Liver (tissue), 9 donors: Measurements from ENCODE around the gene ITCH. TPM values are rescaled to one million over a fixed set of nuclear protein-coding genes. Genes with fewer than 3 reads are reported as not detected.
"Not testable (repeated sequence)": the region's sequence is repeated elsewhere in the genome, so short reads cannot be mapped to it uniquely, and the experiment has no call there.

ENCODE experiments used
- DNase-seq: peaks from one replicate; pipeline ENCODE4 v3.0.0-alpha.2; 2017; ENCODE audit warnings: low spot score
- H3K27ac ChIP-seq, 2 donors: one replicate each; pipeline ENCODE4 v1.7.0; 2013; ENCODE audit warnings: inconsistent platforms in 2 of 2, low read length in 2 of 2, control low read depth in 1 of 2, low read depth in 1 of 2, mild to moderate bottlenecking in 1 of 2
- H3K27me3 ChIP-seq, 4 donors: one replicate each; pipeline versions ENCODE4 v1.6.1 to v1.7.0; 2013; ENCODE audit warnings: low read length in 3 of 4, inconsistent platforms in 1 of 4, mild to moderate bottlenecking in 1 of 4, moderate library complexity in 1 of 4; ENCODE audit not compliant: control insufficient read depth in 4 of 4, insufficient read depth in 4 of 4
- H3K36me3 ChIP-seq, 4 donors: one replicate each; pipeline versions ENCODE4 v1.6.1 to v1.7.0; 2013; ENCODE audit warnings: low read length in 3 of 4, mild to moderate bottlenecking in 3 of 4, low read depth in 1 of 4, moderate library complexity in 1 of 4; ENCODE audit not compliant: control insufficient read depth in 4 of 4, insufficient read depth in 3 of 4
- H3K4me1 ChIP-seq, 4 donors: one replicate each; pipeline versions ENCODE4 v1.6.1 to v1.7.0; 2013; ENCODE audit warnings: low read length in 3 of 4, mild to moderate bottlenecking in 3 of 4, moderate library complexity in 1 of 4; ENCODE audit not compliant: control insufficient read depth in 4 of 4, insufficient read depth in 4 of 4
- H3K4me3 ChIP-seq, 3 donors: one replicate each; pipeline versions ENCODE4 v1.6.1 to v1.7.0; 2013; ENCODE audit warnings: low read length in 3 of 3, control low read depth in 1 of 3, low read depth in 1 of 3, mild to moderate bottlenecking in 1 of 3
- H3K9ac ChIP-seq, 2 donors: one replicate each; pipeline ENCODE4 v1.7.0; 2013; ENCODE audit warnings: low read length in 2 of 2, mild to moderate bottlenecking in 2 of 2, moderate library complexity in 2 of 2, control low read depth in 1 of 2, low read depth in 1 of 2
- H3K9me3 ChIP-seq, 4 donors: one replicate each; pipeline versions ENCODE4 v1.6.1 to v1.7.0; 2013; ENCODE audit warnings: low read length in 3 of 4; ENCODE audit not compliant: control insufficient read depth in 4 of 4
- FOXA1 ChIP-seq: IDR thresholded peaks from 2 replicates; pipeline ENCODE4 v1.6.1; 2016; ENCODE audit warnings: antibody characterized with exemption
- FOXA2 ChIP-seq: IDR thresholded peaks from 2 replicates; pipeline ENCODE4 v1.6.1; 2016; ENCODE audit warnings: antibody characterized with exemption
- GABPA ChIP-seq, 2 donors: IDR thresholded peaks in 1 of 2; conservative IDR thresholded peaks in 1 of 2; 2 replicates each; pipeline ENCODE4 v1.6.1; 2016; ENCODE audit warnings: antibody characterized with exemption in 2 of 2, mild to moderate bottlenecking in 1 of 2, moderate library complexity in 1 of 2
- HNF4A ChIP-seq, 2 donors: conservative IDR thresholded peaks; 2 replicates each; pipeline ENCODE4 v1.6.1; 2016; ENCODE audit warnings: antibody characterized with exemption in 2 of 2, mild to moderate bottlenecking in 2 of 2
- HNF4G ChIP-seq: IDR thresholded peaks from 2 replicates; pipeline ENCODE4 v1.6.1; 2016; ENCODE audit warnings: antibody characterized with exemption
- JUND ChIP-seq, 2 donors: IDR thresholded peaks; 2 replicates each; pipeline ENCODE4 v1.6.1; 2016; ENCODE audit warnings: antibody characterized with exemption in 2 of 2
- RXRA ChIP-seq, 2 donors: IDR thresholded peaks; 2 replicates each; pipeline ENCODE4 v1.6.1; 2017 to 2018; ENCODE audit warnings: antibody characterized with exemption in 2 of 2, mild to moderate bottlenecking in 1 of 2
- SP1 ChIP-seq: IDR thresholded peaks from 2 replicates; pipeline ENCODE4 v1.6.1; 2018; ENCODE audit warnings: antibody characterized with exemption, mild to moderate bottlenecking
- TAF1 ChIP-seq: conservative IDR thresholded peaks from 2 replicates; pipeline ENCODE4 v1.6.1; 2016; ENCODE audit warnings: antibody characterized with exemption, mild to moderate bottlenecking
- YY1 ChIP-seq: IDR thresholded peaks from 2 replicates; pipeline ENCODE4 v1.6.1; 2016; ENCODE audit warnings: antibody characterized with exemption, mild to moderate bottlenecking
- WGBS: extraction: QIAGEN DNeasy Blood & Tissue Kit; methylation state at CpG from one replicate; pipeline ENCODE4 v1.1.7; 2013; 5-methylcytosine and 5-hydroxymethylcytosine counted together
- polyA plus RNA-seq, 2 donors: library from polyadenylated mRNA; stranded (reverse) in 1 of 2; unstranded in 1 of 2; fragments of 200-250 nt in 1 of 2; fragments of >200 nt in 1 of 2; fragmentation: Nextera tagmentation in 1 of 2; extraction: Ambion mirVana in 1 of 2; gene quantifications; one replicate each; pipeline versions ENCODE4 v1.2.1 to v1.2.3, GENCODE V29; 2013 to 2015
- total RNA-seq, 2 donors: library from RNA; depleted of rRNA; stranded (reverse); fragments of >200 nt; gene quantifications; one replicate each; pipeline ENCODE4 v1.2.3, GENCODE V29; 2014
- TF ChIP-seq, protein P1 (sequence below): IDR thresholded peaks from 2 replicates; pipeline ENCODE4 v1.6.1; 2016; ENCODE audit warnings: antibody characterized with exemption
- TF ChIP-seq, protein P2 (sequence below): fragments of 150-350 bp; IDR thresholded peaks from 2 replicates; pipeline ENCODE4 v1.5.1; 2017; ENCODE audit warnings: improper control_type of control experiment, low read depth, low read length; ENCODE audit not compliant: missing input control
- TF ChIP-seq, protein P3 (sequence below): IDR thresholded peaks from 2 replicates; pipeline ENCODE4 v1.6.1; 2016; ENCODE audit warnings: antibody characterized with exemption
- TF ChIP-seq, protein P4 (sequence below): IDR thresholded peaks from 2 replicates; pipeline ENCODE4 v1.6.1; 2016; ENCODE audit warnings: antibody characterized with exemption, mild to moderate bottlenecking
- donor health status: healthy.
- donor health status: healthy.
- donor health status: healthy.
- donor health status: healthy.
- donor health status: healthy.

The ITCH gene
- total and polyA plus RNA-seq, 4 donors = 14.3 to 85.3 (median 25.8) TPM

DNA sequence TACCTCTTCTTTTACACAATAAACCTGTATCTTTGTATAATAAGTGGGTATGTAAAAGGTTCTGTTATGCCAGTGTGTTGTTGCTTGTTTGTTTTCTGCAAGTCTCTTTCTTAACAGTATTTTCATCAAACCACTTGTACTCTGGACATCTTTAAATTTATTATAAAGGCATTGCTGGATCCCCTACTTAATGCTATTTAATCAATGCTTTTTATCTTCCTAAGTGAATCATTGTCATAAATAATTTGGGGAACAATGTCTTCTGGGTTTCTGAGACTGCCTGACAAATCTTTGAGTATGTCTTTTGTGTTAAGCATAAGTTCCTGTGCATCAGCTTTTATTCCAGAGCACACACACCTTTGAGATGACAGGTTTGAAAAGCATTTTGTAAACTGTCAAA, 64.7 kb downstream of the ITCH start:
- no peaks in the 10 kb centered on the region for H3K27me3 ChIP-seq
- no peak overlapping the region for H3K9ac ChIP-seq
- no peaks in the 10 kb centered on the region for H3K9me3 ChIP-seq
- H3K4me3 ChIP-seq = no peak overlapping the region
- TF ChIP-seq HNF4A (conservative IDR thresholded peaks at IDR 0.05) (no peak), HNF4G (no peak), YY1 (no peak), GABPA (IDR thresholded peaks at IDR 0.05 in 1 of 2, conservative IDR thresholded peaks at IDR 0.05 in 1 of 2) (no peak), FOXA2 (no peak), TAF1 (no peak), JUND (IDR thresholded peaks at IDR 0.05) (no peak), SP1 (no peak), FOXA1 (no peak), RXRA (IDR thresholded peaks at IDR 0.05) (no peak)
- TF ChIP-seq, protein P1, sequence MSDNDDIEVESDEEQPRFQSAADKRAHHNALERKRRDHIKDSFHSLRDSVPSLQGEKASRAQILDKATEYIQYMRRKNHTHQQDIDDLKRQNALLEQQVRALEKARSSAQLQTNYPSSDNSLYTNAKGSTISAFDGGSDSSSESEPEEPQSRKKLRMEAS = no peak
- TF ChIP-seq, protein P2, sequence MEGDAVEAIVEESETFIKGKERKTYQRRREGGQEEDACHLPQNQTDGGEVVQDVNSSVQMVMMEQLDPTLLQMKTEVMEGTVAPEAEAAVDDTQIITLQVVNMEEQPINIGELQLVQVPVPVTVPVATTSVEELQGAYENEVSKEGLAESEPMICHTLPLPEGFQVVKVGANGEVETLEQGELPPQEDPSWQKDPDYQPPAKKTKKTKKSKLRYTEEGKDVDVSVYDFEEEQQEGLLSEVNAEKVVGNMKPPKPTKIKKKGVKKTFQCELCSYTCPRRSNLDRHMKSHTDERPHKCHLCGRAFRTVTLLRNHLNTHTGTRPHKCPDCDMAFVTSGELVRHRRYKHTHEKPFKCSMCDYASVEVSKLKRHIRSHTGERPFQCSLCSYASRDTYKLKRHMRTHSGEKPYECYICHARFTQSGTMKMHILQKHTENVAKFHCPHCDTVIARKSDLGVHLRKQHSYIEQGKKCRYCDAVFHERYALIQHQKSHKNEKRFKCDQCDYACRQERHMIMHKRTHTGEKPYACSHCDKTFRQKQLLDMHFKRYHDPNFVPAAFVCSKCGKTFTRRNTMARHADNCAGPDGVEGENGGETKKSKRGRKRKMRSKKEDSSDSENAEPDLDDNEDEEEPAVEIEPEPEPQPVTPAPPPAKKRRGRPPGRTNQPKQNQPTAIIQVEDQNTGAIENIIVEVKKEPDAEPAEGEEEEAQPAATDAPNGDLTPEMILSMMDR = no peak
- TF ChIP-seq, protein P3, sequence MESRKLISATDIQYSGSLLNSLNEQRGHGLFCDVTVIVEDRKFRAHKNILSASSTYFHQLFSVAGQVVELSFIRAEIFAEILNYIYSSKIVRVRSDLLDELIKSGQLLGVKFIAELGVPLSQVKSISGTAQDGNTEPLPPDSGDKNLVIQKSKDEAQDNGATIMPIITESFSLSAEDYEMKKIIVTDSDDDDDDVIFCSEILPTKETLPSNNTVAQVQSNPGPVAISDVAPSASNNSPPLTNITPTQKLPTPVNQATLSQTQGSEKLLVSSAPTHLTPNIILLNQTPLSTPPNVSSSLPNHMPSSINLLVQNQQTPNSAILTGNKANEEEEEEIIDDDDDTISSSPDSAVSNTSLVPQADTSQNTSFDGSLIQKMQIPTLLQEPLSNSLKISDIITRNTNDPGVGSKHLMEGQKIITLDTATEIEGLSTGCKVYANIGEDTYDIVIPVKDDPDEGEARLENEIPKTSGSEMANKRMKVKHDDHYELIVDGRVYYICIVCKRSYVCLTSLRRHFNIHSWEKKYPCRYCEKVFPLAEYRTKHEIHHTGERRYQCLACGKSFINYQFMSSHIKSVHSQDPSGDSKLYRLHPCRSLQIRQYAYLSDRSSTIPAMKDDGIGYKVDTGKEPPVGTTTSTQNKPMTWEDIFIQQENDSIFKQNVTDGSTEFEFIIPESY = no peak
- TF ChIP-seq, protein P4, sequence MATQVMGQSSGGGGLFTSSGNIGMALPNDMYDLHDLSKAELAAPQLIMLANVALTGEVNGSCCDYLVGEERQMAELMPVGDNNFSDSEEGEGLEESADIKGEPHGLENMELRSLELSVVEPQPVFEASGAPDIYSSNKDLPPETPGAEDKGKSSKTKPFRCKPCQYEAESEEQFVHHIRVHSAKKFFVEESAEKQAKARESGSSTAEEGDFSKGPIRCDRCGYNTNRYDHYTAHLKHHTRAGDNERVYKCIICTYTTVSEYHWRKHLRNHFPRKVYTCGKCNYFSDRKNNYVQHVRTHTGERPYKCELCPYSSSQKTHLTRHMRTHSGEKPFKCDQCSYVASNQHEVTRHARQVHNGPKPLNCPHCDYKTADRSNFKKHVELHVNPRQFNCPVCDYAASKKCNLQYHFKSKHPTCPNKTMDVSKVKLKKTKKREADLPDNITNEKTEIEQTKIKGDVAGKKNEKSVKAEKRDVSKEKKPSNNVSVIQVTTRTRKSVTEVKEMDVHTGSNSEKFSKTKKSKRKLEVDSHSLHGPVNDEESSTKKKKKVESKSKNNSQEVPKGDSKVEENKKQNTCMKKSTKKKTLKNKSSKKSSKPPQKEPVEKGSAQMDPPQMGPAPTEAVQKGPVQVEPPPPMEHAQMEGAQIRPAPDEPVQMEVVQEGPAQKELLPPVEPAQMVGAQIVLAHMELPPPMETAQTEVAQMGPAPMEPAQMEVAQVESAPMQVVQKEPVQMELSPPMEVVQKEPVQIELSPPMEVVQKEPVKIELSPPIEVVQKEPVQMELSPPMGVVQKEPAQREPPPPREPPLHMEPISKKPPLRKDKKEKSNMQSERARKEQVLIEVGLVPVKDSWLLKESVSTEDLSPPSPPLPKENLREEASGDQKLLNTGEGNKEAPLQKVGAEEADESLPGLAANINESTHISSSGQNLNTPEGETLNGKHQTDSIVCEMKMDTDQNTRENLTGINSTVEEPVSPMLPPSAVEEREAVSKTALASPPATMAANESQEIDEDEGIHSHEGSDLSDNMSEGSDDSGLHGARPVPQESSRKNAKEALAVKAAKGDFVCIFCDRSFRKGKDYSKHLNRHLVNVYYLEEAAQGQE = no peak
- peaks cover 0 to 8% (median 4%) of the 10 kb centered on the region in 4 donors for H3K4me1 ChIP-seq
- DNase-seq = no peak
- no peak overlapping the region for H3K27ac ChIP-seq
- H3K36me3 ChIP-seq = peaks cover 3 to 51% (median 19%) of the 10 kb centered on the region in 4 donors

DNA sequence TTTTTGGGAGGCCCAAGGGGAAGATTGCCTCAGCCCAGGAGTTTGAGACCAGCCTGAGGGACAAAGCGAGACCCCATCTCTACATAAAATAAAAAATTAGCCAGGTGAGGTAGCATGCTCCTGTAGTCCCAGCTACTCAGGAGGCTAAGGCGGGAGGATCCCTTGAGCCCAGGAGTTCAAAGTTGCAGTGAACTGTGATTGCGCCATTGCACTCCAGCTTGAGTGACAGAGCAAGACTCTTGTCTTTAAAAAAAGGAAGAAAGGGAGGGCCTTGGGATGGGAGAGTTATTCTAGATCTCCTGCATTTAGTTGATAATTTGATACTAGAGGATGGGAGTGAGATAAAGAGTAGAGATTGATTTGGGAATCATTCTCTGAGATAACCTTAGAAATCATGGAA, 68.1 kb downstream of the ITCH start:
- no peak for DNase-seq
- Histone ChIP-seq H3K9ac (no peak overlapping the region), H3K9me3 (no peaks in the 10 kb centered on the region), H3K4me3 (no peak overlapping the region), H3K27me3 (no peaks in the 10 kb centered on the region), H3K4me1 (peaks cover 0 to 2% (median 0%) of the 10 kb centered on the region in 4 donors), H3K36me3 (peaks cover 0 to 40% (median 3%) of the 10 kb centered on the region in 4 donors), H3K27ac (no peak overlapping the region)
- WGBS = 98% methylated on average over 3 of the region's 3 CpGs
- TF ChIP-seq, protein P3 = no peak
- no peak for TF ChIP-seq SP1
- TF ChIP-seq, protein P2 = no peak
- TF ChIP-seq HNF4A (conservative IDR thresholded peaks at IDR 0.05) = no peak

DNA sequence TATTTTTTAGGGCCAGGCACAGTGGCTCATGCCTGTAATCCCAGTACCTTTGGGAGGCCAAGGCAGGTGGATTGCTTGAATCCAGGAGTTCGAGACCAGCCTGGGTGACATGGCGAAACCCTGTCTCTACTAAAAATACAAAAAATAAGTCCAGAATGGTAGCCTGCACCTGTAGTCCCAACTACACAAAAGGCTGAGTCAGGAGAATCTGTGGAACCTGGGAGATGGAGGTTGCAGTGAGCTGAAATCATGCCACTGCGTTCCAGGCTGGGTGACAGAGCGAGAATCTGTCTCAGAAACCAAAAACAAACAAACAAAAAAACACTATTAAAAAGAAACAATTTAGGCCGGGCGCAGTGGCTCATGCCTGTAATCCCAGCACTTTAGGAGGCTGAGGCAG, 69.6 kb downstream of the ITCH start:
- not testable (repeated sequence) for H3K4me3 ChIP-seq, H3K4me1 ChIP-seq, H3K27ac ChIP-seq, DNase-seq, H3K9ac ChIP-seq, H3K27me3 ChIP-seq, H3K9me3 ChIP-seq
- WGBS = 97% methylated on average over 6 of the region's 6 CpGs
- peaks cover 0 to 34% (median 10%) of the 10 kb centered on the region in 4 donors for H3K36me3 ChIP-seq
